Skeletal muscle satellite cell (primary cell): ENCODE measurements around the gene SNTG2.

Experiments
- H3K27me3 ChIP-seq: 2 replicates; pipeline ENCODE4 v1.7.0; 2013; ENCODE audit warnings: low read length; ENCODE audit not compliant: control insufficient read depth, insufficient read depth
- H3K36me3 ChIP-seq: 2 replicates; pipeline ENCODE4 v1.7.0; 2013; ENCODE audit warnings: mild to moderate bottlenecking, control low read depth, low read length; ENCODE audit not compliant: insufficient read depth
- H3K4me1 ChIP-seq: 2 replicates; pipeline ENCODE4 v1.7.0; 2013; ENCODE audit warnings: low read length; ENCODE audit not compliant: control insufficient read depth, insufficient read depth
- H3K4me2 ChIP-seq: 2 replicates; pipeline ENCODE4 v1.7.0; 2013; ENCODE audit warnings: mild to moderate bottlenecking, low read length
- H3K4me3 ChIP-seq: 2 replicates; pipeline ENCODE4 v1.7.0; 2013; ENCODE audit warnings: low read length
- H3K9ac ChIP-seq: 2 replicates; pipeline ENCODE4 v1.7.0; 2013; ENCODE audit warnings: mild to moderate bottlenecking, low read depth, low read length, moderate library complexity
- H3K9me3 ChIP-seq: replicated peaks from 2 replicates; pipeline ENCODE4 v1.7.0; 2013; ENCODE audit warnings: mild to moderate bottlenecking, control low read depth, low read length

Gene SNTG2

DNA sequence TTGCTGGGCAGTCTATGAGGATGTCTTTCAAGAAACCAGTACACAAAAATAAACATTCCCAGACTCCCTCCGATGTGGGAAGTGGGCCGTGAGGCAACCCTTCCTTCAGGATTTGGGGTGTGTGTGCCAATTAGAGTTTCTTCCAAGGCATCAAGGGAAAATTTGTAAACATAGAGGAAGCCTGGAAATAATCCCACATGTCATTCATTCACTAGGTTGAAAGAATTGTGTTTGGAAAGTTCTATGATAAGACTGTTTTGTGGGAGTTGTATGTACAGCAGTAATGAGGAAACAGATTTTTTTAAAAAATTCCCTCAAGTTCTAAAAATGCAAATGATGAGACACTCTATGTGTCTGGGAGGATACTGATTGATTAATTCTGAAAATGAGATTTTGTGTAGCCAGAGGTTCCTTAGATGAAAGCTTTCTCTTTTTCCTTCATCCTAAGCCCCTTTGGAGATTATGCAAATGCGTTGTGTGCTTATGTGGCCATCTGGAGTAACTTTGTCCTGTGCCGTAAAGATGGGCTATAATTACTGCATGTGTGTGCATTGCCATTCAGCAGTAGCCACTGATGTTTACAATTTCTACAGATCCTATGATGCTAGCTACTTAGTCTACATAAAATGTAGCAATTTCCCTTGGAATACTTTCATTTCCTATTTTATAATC is 354.8 kb downstream of the SNTG2 start:
- Histone ChIP-seq H3K9me3 (no peaks in the 10 kb centered on the region), H3K4me3 (no peak overlapping the region), H3K9ac (no peak overlapping the region), H3K27me3 (no peaks in the 10 kb centered on the region), H3K4me2 (no peak overlapping the region), H3K4me1 (no peaks in the 10 kb centered on the region), H3K36me3 (no peaks in the 10 kb centered on the region)

DNA sequence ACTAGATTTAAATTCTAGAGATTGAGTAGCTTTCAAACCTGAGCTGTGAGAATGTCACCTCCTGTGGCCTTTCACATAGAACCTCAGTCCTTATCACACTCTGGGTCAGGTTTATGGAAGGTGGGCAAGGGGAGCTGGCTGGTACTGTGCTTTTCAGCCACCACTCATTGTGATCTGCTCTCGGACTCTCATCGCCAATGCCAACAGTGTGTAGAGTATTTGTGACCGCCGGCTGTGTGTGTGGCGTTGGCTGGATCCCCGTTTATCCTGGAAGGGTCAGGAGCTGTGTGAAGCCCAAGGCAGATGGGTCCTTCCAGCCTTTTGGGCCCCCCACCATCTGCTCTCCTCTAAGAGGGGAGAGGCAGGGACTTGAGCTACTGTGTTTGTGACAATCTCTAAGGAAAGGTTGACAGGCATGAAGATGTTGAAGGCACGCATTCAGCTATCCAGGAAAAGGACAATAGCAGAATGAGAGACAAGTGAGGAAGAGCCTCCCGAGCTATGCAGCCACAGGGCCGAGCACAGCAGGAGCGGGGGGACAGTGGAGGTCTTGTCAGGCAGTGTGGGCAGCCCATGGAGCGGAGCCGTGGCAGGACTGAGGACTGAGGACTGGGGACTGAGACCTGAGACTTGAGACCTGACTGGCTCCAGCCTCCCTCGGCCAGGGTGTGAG is 355.5 kb downstream of the SNTG2 start:
- H3K4me3 ChIP-seq: no peak overlapping the region
- H3K4me1 ChIP-seq: no peaks in the 10 kb centered on the region
- no peak overlapping the region for H3K4me2 ChIP-seq
- H3K27me3 ChIP-seq: no peaks in the 10 kb centered on the region
- H3K9me3 ChIP-seq: no peaks in the 10 kb centered on the region
- H3K36me3 ChIP-seq: no peaks in the 10 kb centered on the region
- H3K9ac ChIP-seq: no peak overlapping the region

DNA sequence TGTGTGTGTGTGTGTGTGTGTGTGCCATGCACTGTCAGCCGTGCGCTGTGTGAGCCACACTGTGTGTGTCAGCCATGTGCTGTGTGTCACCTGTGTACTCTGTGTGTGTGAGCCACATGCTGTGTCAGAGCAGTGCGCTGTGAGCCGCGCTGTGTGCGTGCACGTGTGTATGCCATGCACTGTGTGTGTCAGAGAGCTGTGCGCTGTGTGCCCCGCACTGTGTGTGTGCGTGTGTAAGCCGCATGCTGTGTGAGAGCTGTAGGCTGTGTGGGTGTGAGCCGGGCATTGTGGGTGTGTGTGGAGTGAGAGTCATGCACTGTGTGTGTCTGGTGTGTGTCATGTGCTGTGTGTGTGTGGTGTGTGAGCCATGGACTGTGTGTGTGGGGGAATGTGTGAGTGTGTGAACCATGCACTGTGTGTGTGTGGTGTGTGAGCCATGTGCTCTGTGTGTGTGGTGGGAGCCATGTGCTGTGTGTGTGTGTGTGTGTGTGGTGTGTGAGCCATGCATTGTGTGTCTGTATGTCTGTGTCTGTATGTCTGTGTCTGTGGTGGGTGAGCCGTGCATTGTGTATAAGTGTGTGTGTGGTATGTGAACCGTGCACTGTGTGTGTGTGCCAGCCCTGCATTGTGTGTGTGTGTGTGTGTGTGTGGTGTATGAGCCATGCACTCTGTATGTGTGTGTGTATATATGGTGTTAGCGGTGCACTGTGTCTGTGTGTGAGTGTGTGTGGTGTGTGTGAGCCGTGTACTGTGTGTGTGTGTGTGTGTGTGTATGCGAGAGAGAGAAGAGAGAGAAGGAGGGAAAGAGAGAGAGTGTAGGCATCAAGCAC is 356.3 kb downstream of the SNTG2 start:
- Histone ChIP-seq H3K27me3 (no peaks in the 10 kb centered on the region), H3K9me3 (no peaks in the 10 kb centered on the region), H3K4me1 (no peaks in the 10 kb centered on the region), H3K4me3 (no peak overlapping the region), H3K36me3 (no peaks in the 10 kb centered on the region), H3K9ac (no peak overlapping the region), H3K4me2 (no peak overlapping the region)

DNA sequence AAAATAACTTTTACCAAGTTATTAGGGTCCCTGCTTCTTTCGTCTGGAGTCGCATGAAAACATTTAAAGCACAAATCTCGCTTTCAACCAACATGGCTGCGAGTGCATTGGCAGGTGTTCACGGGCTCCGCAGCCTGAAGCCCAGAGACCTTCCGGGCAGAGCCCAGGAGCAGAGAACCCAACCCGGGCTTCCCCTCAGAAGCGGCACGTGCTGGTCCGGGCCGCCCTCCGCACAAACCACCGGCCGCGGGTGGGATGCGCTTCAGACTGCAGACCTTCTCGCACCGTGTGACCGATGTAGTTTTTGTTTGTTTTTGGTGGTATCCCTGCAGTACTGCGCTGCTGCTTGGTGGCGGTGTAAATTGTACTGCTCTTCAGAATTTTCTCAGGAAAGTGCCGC is 357.0 kb downstream of the SNTG2 start:
- H3K4me2 ChIP-seq: no peak overlapping the region
- no peak overlapping the region for H3K4me3 ChIP-seq
- H3K27me3 ChIP-seq: no peaks in the 10 kb centered on the region
- H3K9me3 ChIP-seq: no peaks in the 10 kb centered on the region
- no peaks in the 10 kb centered on the region for H3K36me3 ChIP-seq
- no peak overlapping the region for H3K9ac ChIP-seq
- no peaks in the 10 kb centered on the region for H3K4me1 ChIP-seq

DNA sequence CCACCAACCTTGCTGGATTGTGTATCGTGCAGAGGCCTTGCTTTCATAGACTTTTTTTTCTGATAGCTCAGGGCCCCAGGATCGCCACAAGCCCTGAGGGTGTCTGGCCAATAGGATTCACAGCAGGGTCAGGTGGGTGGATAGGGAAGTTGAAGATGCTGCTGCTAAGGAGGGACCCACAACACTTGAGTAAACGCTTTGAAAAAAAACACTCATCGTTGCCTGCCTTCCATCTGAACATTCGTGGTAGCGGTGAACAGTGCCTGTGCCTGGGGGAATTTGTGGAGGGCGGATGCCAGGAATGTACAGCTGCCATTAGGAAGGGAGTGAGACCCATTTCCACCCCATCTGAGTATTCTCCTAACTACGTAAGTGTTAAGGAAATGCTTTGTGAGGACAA is 358.0 kb downstream of the SNTG2 start:
- H3K4me3 ChIP-seq: no peak overlapping the region
- no peaks in the 10 kb centered on the region for H3K36me3 ChIP-seq
- no peaks in the 10 kb centered on the region for H3K9me3 ChIP-seq
- H3K4me2 ChIP-seq: no peak overlapping the region
- H3K9ac ChIP-seq: no peak overlapping the region
- no peaks in the 10 kb centered on the region for H3K4me1 ChIP-seq
- H3K27me3 ChIP-seq: no peaks in the 10 kb centered on the region

DNA sequence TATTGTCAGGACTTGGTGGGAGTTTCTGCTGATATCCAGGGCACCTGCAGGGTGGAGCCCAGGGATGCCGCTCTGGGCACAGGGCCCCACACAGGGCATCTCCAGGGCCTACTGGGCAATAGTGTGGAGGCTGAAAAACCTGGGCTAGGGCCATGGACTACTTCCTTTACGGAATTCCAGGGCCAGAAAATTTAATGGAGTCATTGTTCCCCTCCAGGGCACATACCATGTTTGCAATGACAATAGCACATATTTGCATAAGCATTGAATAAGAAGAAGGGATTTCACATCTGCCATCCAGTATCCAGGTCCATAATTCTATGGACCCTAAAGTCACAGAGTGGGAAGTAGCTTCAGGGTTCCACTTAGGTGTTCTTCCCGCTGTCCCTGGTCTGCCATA is 358.9 kb downstream of the SNTG2 start:
- Histone ChIP-seq H3K36me3 (no peaks in the 10 kb centered on the region), H3K4me3 (no peak overlapping the region), H3K4me2 (no peak overlapping the region), H3K4me1 (no peaks in the 10 kb centered on the region), H3K9ac (no peak overlapping the region), H3K27me3 (no peaks in the 10 kb centered on the region), H3K9me3 (no peaks in the 10 kb centered on the region)

DNA sequence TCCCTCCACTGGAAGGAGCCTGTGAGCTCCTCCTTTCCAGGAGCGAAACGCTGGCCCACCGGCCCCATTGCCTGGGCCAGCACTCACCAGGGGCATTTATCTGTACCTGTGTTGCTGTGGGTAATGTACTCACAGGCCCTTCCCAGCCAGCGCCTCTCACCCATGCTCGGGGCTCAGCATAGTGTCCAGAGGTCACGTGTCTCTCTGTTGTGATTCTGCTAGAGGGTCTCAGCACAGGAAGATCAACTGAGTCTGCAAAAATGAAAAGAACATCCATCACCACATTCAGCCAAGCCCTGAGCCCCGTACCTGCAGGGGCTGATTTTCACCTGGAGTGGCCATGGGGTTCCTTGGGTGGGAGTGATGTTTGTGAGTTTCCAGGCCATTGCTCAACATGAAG is 359.6 kb downstream of the SNTG2 start:
- no peaks in the 10 kb centered on the region for H3K9me3 ChIP-seq
- H3K4me1 ChIP-seq: no peaks in the 10 kb centered on the region
- no peak overlapping the region for H3K9ac ChIP-seq
- no peaks in the 10 kb centered on the region for H3K36me3 ChIP-seq
- H3K4me3 ChIP-seq: no peak overlapping the region
- no peak overlapping the region for H3K4me2 ChIP-seq
- no peaks in the 10 kb centered on the region for H3K27me3 ChIP-seq

DNA sequence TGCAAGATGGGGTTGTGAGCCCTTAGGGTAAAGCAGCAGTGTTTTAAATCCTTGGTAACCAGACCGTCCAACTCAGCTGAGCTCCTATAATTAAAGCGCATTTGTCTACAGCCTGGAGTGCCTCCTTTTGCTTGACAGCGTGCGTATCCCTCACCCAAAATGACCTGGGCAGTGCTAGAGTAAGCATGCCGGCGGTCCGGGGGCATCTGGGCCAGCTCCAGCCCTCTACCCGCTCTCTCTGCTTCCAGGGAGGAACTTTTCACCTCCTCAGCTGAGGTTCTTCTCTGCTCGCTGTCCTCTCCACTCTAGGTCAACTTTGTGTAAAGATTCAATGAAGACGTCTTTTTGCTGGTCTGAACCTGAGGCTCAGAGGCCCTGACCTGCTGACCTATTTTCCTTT is 360.2 kb downstream of the SNTG2 start:
- Histone ChIP-seq H3K4me1 (no peaks in the 10 kb centered on the region), H3K4me2 (no peak overlapping the region), H3K9me3 (no peaks in the 10 kb centered on the region), H3K36me3 (no peaks in the 10 kb centered on the region), H3K27me3 (no peaks in the 10 kb centered on the region), H3K4me3 (no peak overlapping the region), H3K9ac (no peak overlapping the region)

DNA sequence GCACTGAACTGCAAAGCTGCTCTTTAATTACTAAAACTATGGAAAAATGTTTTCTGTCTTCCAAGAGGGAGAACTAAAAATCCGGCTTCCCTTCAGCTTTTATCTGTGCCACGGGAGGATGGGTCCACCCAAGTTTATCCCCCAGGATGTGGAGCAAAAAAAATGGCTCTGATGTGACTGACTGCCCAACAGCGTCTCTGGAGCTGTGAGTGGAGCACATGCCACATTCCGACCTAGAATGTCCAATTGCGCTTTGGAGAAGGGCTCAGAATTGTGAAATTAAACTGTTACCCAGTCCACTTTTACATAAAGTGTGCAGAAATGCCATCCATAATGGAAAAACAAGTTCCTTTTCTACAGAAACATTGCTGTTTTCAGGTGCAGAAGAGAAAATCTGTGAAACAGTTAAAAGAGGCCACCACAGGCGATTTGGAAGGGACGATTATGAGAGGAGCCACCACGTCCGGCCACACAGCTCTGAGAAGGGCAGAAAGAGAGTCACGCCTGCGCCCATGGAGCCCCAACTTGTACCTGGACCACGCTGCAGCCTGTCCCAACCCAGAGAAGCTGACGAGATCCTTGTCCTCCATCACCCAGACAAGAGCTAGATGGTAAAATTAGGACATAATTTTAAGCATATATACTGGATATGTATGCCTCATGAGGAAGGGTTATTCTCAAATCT is 362.7 kb downstream of the SNTG2 start:
- H3K27me3 ChIP-seq: no peaks in the 10 kb centered on the region
- no peak overlapping the region for H3K4me3 ChIP-seq
- H3K36me3 ChIP-seq: no peaks in the 10 kb centered on the region
- H3K4me1 ChIP-seq: no peaks in the 10 kb centered on the region
- H3K4me2 ChIP-seq: no peak overlapping the region
- H3K9ac ChIP-seq: no peak overlapping the region
- H3K9me3 ChIP-seq: no peaks in the 10 kb centered on the region

DNA sequence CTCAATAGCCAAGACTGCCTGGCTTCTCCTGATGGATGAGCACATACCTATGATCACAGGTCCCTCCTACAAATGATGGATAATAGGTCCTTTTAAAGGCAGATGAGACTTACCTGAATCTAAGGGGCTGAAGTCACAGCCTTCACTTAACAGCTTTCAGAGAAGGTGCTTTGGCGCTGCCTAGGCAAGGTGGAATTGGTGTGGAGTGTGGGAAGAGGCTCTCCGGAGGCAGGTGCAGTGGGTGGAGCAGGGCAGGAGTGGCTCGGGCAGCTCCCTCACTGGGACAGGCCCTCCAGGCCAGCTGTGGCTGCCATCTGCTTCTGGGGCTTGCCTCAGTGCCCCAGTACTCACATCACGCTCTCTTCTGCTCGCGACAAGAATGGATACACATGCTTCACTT is 363.6 kb downstream of the SNTG2 start:
- Histone ChIP-seq H3K4me3 (no peak overlapping the region), H3K27me3 (no peaks in the 10 kb centered on the region), H3K36me3 (no peaks in the 10 kb centered on the region), H3K9me3 (no peaks in the 10 kb centered on the region), H3K4me1 (no peaks in the 10 kb centered on the region), H3K4me2 (no peak overlapping the region), H3K9ac (no peak overlapping the region)

DNA sequence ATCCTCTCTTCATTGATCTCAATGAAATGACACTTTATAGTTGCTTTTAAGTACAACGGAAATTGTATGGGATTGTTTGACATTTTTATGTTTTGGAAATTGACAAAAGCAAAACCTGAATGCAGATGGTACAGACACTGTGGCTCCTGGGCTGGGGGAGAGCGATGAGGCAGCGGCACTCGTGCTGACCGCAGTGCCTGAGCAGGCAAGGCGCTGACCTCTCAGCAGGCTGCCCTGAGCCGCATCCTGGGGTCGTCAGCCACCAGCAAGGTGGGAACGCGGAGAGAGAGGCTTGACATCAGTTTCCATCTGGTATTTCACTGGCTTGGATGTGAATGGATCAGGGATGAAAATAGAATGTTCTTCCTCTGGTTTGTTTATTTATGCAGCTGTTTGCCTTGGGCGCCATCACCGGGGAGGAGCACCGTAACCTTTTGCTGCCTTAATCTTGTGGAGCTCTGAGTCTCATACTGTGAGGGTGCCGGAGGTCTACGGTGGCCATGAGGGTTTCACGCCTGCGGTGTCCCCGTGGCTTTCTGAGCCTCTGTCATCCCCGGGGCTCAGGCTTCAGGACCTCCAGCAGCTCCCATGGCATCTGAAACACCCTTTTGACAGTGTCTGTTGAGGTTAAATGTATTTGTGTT is 367.8 kb downstream of the SNTG2 start:
- Histone ChIP-seq H3K4me1 (no peaks in the 10 kb centered on the region), H3K9me3 (no peaks in the 10 kb centered on the region), H3K4me3 (no peak overlapping the region), H3K9ac (no peak overlapping the region), H3K27me3 (no peaks in the 10 kb centered on the region), H3K36me3 (no peaks in the 10 kb centered on the region), H3K4me2 (no peak overlapping the region)
